Subcutaneous adipose tissue (tissue), 4 donors: ENCODE data around the gene GART. TPM values are rescaled to one million over a fixed set of nuclear protein-coding genes. Genes with fewer than 3 reads are reported as not detected.

ENCODE experiments used
- total RNA-seq, 4 donors: library from RNA; depleted of rRNA; stranded (reverse); fragments of >200 nt; gene quantifications; one replicate each; pipeline ENCODE4 v1.1.0, GENCODE V29; 2016
- TF ChIP-seq, protein P1 (sequence below): fragments of 450-650 bp; IDR thresholded peaks from one replicate; pipeline ENCODE4 v1.5.1; 2016; ENCODE audit warnings: low read depth, mild to moderate bottlenecking, control low read depth, antibody characterized with exemption, moderate library complexity

Gene GART
- total RNA-seq, 4 donors from 2014 or later, result 92.9 to 192 (median 128) TPM

- TF ChIP-seq, protein P1, sequence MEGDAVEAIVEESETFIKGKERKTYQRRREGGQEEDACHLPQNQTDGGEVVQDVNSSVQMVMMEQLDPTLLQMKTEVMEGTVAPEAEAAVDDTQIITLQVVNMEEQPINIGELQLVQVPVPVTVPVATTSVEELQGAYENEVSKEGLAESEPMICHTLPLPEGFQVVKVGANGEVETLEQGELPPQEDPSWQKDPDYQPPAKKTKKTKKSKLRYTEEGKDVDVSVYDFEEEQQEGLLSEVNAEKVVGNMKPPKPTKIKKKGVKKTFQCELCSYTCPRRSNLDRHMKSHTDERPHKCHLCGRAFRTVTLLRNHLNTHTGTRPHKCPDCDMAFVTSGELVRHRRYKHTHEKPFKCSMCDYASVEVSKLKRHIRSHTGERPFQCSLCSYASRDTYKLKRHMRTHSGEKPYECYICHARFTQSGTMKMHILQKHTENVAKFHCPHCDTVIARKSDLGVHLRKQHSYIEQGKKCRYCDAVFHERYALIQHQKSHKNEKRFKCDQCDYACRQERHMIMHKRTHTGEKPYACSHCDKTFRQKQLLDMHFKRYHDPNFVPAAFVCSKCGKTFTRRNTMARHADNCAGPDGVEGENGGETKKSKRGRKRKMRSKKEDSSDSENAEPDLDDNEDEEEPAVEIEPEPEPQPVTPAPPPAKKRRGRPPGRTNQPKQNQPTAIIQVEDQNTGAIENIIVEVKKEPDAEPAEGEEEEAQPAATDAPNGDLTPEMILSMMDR, result no peak
These were observed 50.9 kb downstream of the GART start for GRCh38 chr21:33490991-33491372.

GRCh38 chr21:33488936-33489335 lies 53.0 kb downstream of the GART start:
- TF ChIP-seq, protein P1, result no peak

DNA sequence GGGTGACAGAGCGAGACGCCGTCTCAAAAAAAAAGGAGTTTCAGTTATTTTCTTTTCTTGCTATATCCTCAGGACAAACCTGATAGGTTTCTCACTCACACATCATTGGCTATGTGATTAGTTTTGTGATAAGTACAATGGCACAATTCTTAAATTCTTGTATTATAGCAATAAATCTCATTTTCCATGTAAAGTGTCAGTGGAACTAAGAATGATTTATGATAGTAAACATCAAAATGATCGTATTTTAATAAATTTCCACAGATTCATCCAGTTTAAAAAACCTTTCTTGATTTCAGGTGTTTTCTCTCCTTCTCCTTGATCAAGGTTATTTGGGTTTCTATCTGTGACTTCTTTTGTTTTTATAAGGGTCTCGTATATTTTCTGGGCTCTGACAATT lies 53.9 kb downstream of the GART start:
- TF ChIP-seq, protein P1, result no peak

GRCh38 chr21:33481314-33481943 lies 60.5 kb downstream of the GART start:
- TF ChIP-seq, protein P1, result no peak

DNA sequence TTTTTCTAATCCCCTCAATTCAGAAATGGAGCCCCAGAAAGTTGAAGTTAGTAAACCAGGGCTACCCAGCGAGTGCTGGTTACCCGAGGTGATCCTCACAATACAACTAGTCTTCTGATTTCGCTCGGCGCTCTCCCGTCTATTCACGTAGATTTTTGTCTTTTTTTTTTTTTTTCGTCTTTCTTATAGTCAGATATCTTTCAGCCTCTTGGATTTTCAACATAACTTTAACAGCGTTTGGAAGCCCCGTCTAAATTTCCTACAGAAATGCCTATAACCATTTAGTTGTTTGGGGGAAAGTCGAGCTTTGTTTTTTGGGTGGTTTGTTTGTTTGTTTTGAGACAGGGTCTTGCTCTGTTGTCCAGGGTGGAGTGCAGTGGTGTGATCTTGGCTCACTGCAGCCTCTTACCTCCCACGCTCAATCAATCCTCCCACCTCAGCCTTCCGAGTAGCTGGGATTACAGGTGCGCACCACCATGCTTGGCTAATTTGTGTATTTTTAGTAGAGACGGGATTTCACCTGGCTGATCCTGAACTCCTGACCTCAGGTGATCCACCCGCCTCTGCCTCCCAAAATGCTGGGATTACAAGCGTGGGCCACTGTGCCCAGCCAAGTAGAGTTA lies 61.3 kb downstream of the GART start:
- TF ChIP-seq, protein P1, result no peak

DNA sequence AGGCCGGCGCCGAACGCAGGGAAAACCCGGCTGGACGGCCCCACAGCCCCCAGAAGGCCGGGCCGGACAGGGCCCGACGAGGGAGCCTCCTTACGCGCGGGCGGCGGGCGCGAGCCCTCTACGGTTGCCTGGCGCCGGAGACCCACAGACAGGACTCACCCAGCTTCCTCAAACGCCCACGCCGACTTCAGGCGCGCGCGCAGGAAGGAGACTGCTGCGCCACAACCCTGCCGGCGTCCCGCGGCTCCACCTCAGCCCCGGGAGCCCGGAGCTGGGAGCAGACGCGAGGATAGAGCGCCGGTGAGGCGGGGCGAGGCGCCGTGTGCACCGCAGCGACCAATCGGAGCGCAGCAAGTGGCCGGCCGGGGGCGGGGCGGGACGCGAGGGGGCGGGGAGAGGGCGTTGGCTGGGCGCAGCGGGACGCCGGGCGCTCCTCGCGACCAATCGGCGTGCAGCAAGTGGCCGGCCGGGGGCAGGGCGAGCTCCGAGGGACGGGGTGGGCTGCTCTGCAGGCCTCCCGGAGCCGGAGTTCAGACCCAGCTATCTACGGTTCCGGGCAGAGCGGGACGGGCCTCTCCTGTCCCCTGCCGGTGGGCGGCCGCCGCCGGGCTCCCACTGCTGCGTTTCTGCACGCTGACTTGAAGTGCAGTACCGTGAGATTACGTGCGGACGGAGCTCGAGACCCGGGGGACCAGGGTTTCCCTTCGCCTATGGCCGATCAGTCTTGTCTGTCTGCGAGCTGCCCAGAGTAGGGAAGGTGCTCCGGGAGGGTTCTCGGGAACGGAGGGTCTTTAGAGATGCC lies 62.0 kb downstream of the GART start, which contains the start of gene TMEM50B:
Gene TMEM50B (minus strand): TSS at position 296 of the 802 bp plus-strand sequence. CDS start 11,089 bp downstream, outside the sequence.
- TF ChIP-seq, protein P1, result no peak

- TF ChIP-seq, protein P1, result no peak
These were observed 62.8 kb downstream of the GART start for GRCh38 chr21:33478935-33479678.
